ENCODE measurements around the gene C6orf118.

GRCh38 chr6:165236326-165236725, 73.1 kb downstream of the C6orf118 start:
- TF ChIP-seq POLR2A (IDR thresholded peaks at IDR 0.05): no peak
- TF ChIP-seq, protein P1, sequence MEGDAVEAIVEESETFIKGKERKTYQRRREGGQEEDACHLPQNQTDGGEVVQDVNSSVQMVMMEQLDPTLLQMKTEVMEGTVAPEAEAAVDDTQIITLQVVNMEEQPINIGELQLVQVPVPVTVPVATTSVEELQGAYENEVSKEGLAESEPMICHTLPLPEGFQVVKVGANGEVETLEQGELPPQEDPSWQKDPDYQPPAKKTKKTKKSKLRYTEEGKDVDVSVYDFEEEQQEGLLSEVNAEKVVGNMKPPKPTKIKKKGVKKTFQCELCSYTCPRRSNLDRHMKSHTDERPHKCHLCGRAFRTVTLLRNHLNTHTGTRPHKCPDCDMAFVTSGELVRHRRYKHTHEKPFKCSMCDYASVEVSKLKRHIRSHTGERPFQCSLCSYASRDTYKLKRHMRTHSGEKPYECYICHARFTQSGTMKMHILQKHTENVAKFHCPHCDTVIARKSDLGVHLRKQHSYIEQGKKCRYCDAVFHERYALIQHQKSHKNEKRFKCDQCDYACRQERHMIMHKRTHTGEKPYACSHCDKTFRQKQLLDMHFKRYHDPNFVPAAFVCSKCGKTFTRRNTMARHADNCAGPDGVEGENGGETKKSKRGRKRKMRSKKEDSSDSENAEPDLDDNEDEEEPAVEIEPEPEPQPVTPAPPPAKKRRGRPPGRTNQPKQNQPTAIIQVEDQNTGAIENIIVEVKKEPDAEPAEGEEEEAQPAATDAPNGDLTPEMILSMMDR (IDR thresholded peaks at IDR 0.05): no peak

Measured in uterus (tissue), 2 donors.